ENCODE results near the gene TPI1. TPM values are rescaled to one million over a fixed set of nuclear protein-coding genes. Genes with fewer than 3 reads are reported as not detected.

TPI1 gene
- total and polyA plus RNA-seq, 2 of the 8 experiments (the other 6 are each of a cell fraction or from before 2014, with no cell fraction given) = 910 to 3,018 TPM

GRCh38 chr12:6914947-6915788 lies 47.8 kb downstream of the TPI1 start (continued):
- TF ChIP-seq BCL11A (IDR thresholded peaks at IDR 0.05; ENCODE audit: low read depth in 2 of 2, low read length in 2 of 2) = no peak
- no peak for TF ChIP-seq NANOG (IDR thresholded peaks at IDR 0.05; ENCODE audit: insufficient read depth, low read depth, low read length, poor library complexity, severe bottlenecking)
- TF ChIP-seq EGR1 (IDR thresholded peaks at IDR 0.05; ENCODE audit: borderline replicate concordance, low read depth, low read length) = no peak
- TF ChIP-seq KDM5A (IDR thresholded peaks at IDR 0.05; ENCODE audit: low read length) = no peak
- TF ChIP-seq SP2 (IDR thresholded peaks at IDR 0.05; ENCODE audit: low read length) = no peak
- TF ChIP-seq ASH2L (IDR thresholded peaks at IDR 0.05; ENCODE audit: low read length) = no peak
- no peak for TF ChIP-seq SP1 (IDR thresholded peaks at IDR 0.05; ENCODE audit: low read depth, low read length)
- no peak for TF ChIP-seq GABPA (IDR thresholded peaks at IDR 0.05; ENCODE audit: borderline replicate concordance, insufficient read depth, low read length)
- no peak for TF ChIP-seq EZH2 (IDR thresholded peaks at IDR 0.05; ENCODE audit: low read depth, low read length, severe bottlenecking)
- no peak for TF ChIP-seq SIRT6 (IDR thresholded peaks at IDR 0.05; ENCODE audit: low read length)
- TF ChIP-seq SRF (IDR thresholded peaks at IDR 0.05; ENCODE audit: low read depth, low read length) = no peak
- TF ChIP-seq SAP30 (IDR thresholded peaks at IDR 0.05; ENCODE audit: insufficient read depth, insufficient replicate concordance, low read length) = peak; percentile 72
- no peak for TF ChIP-seq BACH1 (IDR thresholded peaks at IDR 0.05; ENCODE audit: low read length)
- no peak for TF ChIP-seq HDAC2 (IDR thresholded peaks at IDR 0.05; ENCODE audit: borderline replicate concordance in 1 of 2, low read depth in 2 of 2, low read length in 2 of 2)
- TF ChIP-seq POLR2AphosphoS5 (IDR thresholded peaks at IDR 0.05; ENCODE audit: low read depth, low read length) = no peak
- TF ChIP-seq CTCF (IDR thresholded peaks at IDR 0.05; ENCODE audit: control extremely low read depth in 1 of 3, insufficient read depth in 1 of 3, low read depth in 1 of 3, low read length in 3 of 3) = no peak
- TF ChIP-seq NRF1 (IDR thresholded peaks at IDR 0.05; ENCODE audit: low read depth, low read length) = no peak
- TF ChIP-seq YY1 (IDR thresholded peaks at IDR 0.05; ENCODE audit: low read depth, low read length) = peak; percentile 47; the same call in 1 of the 2 replicates
- no peak for TF ChIP-seq RFX5 (IDR thresholded peaks at IDR 0.05; ENCODE audit: borderline replicate concordance, low read depth, low read length)
- TF ChIP-seq CBX5 (IDR thresholded peaks at IDR 0.05; ENCODE audit: low read depth, low read length) = no peak
- TF ChIP-seq BRCA1 (IDR thresholded peaks at IDR 0.05; ENCODE audit: low read depth, low read length) = no peak
- TF ChIP-seq TAF1 (IDR thresholded peaks at IDR 0.05; ENCODE audit: low read depth, low read length) = 0 out of 2 replicates have a peak, but pooled peaks have one; percentile 36
- no peak for TF ChIP-seq MAFK (IDR thresholded peaks at IDR 0.05; ENCODE audit: low read depth, low read length)

Measured in H1 (cell line).